ENCODE results near the gene ZFP3.
A peak's percentile ranks its signal among the peaks of the same experiment; 100 is the strongest.
"Not testable (repeated sequence)": the region's sequence is repeated elsewhere in the genome, so short reads cannot be mapped to it uniquely, and the experiment has no call there.

The ZFP3 gene

GRCh38 chr17:5078106-5079028, at the start of gene ZFP3:
TSS of gene ZFP3 (plus strand) at chr17:5078467. CDS start at chr17:5091505, 13,038 bp downstream.
- peak; percentile 87 for DNase-seq

GRCh38 chr17:5030168-5030567, 48.1 kb upstream of the ZFP3 start:
- not testable (repeated sequence) for DNase-seq

GRCh38 chr17:5031365-5032082, 46.7 kb upstream of the ZFP3 start:
- peak; percentile 89 for DNase-seq

DNA sequence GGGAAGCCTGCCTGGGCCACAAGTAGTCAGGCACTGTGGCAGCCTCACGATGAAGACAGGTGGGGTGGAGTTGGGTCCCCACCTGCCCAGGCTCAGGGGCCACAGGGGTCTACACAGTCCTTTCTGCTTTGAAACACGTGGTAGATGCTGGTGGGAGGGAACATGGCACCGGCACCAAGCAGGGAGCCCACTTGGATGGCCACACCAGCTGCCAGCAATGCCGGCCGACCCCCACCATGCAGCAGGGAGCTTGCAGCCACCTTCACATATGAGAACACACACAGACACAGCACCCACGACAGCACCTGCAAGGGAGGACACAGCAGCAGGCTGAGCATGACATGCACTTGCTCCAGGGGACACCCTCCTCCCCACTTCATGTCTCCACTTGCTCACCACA, 45.4 kb upstream of the ZFP3 start:
- DNase-seq: no peak

DNA sequence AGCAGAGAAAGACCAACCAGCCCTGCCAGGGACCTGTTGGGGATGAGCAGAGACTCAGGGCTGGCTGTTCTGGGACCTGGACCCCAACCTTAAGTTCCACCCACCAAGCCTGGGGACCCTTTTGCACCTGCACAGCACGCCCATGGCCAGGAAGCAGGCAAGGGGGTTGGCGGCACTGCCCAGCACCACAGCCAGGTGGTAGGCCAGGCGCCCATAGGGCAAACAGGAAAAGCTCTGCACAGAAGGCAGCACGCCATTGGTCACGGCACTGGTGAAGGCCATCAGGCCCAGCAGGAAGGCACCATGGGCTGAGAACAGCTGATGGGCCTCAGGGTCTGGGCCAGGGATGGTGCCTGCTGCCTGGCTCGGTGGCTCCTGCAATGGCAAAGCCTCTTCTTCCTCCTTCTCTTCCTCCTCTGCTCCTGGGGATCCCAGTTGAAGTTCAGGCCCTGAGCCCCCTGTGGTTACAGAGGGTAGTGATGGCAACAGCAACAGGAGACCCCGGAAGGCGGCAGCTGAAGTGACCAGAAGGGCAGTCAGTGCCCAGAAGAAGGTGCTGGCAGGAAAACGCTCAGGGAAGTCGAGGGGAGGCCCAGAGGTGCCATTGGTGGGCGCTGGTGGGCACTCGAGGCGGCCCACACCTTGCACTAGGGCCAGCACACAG, 44.8 kb upstream of the ZFP3 start:
- DNase-seq: no peak

- DNase-seq: no peak
These were observed 44.2 kb upstream of the ZFP3 start for GRCh38 chr17:5034063-5034462.

GRCh38 chr17:5034651-5035050, 43.6 kb upstream of the ZFP3 start:
- no peak for DNase-seq

- DNase-seq: no peak
These were observed 43.0 kb upstream of the ZFP3 start, which contains the start of gene SLC52A1 for GRCh38 chr17:5035315-5035714. TSS of gene SLC52A1 (minus strand) at chr17:5035426. CDS start at chr17:5034606, 820 bp downstream.

DNA sequence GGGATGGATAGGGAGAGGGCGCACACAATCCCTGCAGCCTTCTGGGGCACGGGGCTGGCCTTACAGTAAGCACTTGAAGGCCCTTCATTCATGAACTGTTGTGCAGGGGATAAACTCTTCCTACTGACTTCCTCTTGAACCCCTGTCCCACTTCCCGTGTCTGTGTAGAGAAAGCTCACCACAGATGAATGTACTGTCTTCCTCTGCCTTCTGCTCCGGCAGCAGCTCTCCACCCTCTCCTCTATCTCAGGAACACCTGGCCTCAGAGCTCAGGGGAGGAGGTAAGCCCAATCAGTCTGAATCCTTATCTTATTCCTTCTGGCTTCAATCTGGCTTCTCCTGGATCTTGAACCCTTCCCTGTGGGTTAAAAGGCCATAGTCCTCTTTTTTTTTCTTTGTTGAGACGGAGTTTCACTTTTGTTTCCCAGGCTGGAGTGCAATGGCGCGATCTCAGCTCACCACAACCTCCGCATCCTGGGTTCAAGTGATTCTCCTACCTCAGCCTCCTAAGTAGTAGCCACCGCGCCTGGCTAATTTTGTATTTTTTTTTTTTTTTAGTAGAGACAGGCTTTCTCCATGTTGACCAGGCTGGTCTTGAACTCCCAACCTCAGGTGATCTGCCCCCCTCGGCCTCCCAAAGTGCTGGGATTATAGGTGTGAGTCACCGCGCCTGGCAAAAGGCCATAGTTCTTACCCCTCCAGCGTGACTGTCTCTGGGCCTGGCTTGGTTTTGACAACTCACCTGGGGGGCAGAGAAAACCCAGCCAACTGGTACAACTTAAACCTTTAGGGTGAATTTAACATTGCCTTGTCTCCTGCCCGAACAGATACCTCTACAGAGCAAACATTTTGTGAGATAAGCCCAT, 35.9 kb upstream of the ZFP3 start:
- DNase-seq: peak; percentile 46

DNA sequence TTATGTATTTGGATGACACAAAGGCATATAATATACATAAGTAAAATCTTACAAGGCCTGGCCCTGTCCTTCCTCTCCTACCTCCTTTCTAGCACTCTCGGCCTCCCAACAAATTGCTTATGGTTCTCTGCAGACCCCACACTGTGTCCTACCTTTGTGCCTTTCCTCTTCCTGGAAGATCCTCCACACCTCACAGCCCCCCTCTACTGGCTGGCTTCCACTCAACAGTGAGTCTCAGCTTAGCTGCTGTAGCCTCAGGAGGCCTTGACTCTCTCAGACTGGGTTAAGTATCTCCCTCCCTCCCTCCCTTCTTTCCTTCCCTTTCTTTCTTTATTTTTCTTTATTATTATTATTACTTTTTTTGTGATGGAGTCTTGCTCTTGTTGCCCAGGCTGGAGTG, 34.7 kb upstream of the ZFP3 start:
- no peak for DNase-seq

DNA sequence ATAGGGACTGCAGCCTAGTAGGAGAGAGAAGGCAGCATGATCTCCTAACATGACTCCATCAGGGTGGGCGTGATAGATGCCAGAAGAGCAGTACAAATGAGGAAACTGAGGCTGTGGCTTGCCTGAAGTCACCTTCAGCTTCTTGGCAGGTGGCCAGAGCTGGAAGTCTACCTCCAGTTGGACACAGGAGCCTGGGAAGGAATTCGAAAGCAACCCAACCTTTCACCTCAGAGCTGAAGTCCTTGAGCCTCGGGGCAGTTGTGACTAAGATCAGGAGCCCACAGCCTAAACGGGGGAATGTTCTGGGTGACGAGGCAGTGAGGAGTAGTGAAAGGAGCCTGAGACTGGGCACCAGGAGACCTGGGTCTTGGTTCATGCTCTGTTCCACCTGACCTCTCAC, 33.6 kb upstream of the ZFP3 start:
- DNase-seq: no peak

GRCh38 chr17:5045496-5045895, 32.8 kb upstream of the ZFP3 start:
- no peak for DNase-seq

DNA sequence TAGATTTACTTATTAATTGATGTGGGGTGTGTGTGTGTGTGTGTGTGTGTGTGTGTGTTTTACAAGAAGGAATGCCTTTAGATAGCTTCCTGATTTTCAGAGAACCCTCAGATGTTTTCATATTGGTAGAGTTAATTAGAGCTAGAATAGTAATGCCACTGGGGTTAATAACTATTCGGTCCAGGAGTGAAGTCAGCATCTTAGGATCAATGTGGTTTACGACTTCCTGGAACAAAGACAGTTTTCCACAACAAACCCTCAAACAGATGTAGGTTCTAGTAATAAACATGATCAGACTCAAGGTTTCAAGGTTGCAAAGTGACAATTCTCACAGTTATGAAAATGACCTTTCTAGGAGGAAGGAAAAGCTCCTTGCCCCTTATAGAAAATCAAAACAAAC, 30.8 kb upstream of the ZFP3 start:
- no peak for DNase-seq

GRCh38 chr17:5049314-5049841, 28.9 kb upstream of the ZFP3 start:
- DNase-seq: peak; percentile 45

DNA sequence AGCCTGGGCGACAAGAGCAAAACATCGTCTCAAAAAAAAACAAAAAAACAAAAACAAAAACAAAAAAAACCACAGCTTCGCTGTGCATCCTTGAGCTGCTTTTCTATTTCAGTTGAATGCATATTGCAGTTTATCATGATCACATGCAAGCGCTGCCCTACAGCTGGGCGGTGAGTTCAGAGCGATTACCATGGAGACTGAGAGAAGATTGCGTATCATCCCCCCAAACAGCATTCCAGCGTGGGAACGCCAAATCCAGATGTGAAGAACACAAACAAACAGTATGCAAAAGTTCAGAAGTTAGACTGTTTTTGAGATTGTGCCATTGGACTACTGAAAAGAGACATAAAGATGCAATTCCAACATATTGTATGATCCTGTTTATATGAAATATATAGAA, 28.0 kb upstream of the ZFP3 start:
- DNase-seq: no peak

DNA sequence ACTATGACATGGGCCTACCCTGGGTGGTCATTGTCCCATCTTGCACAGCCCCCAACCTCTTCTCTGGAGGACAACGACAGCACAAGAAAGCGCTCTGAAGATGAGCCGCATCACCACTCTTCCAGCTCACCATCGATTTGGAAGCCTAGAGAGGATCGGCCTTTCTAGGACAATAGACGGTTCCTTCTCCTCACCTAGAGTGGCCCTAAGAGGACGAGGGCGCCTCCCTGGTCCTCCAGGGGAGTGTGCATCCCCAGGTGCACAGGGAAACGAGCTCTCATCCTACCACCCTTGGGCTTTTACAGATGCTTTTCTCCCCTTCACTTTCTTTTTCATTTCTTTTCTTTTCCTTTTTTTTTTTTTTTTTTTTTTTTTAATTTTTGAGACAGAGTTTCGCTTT, 22.7 kb upstream of the ZFP3 start:
- no peak for DNase-seq

DNA sequence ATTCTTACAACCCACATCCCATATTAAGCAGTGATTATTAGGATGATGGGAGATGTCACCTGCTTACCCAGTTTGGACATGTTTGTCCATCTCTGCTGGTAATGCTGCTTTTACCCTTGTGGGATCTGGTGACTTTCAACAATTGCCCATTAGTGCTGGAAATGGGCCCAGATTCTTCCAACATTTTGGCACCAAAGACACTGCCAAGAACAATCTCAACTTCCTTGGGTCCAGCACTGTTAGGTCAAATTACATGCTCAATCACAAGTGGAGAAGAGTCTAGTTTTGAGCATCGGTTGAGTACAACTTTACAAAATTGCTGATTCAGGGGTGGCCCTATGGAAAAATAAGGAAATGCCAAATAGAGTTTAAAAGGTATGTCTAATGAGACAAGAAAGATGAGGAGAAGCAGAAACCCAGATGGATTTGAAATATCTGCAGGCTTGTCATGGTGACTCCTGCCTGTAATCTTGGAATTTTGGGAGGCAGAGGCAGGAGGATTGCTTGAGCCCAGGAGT, 13.0 kb upstream of the ZFP3 start:
- no peak for DNase-seq

DNA sequence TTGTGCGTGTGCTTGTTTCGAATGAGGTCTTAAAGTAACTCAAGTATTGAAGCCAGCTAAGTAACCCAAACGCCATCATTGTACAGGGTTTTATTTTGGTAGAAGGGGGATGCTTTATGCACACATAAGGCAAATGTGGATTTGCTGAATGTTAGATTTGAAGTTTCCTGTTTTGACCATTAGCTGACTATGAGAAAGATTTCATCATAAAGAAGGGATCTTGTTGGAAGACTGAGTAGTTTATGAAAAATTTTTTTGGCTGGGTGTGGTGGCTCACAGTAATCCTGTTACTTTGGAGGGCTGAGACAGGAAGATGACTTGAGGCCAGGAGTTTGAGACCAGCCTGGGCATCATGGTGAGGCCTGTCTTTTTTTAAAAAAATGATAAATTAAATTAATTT, 10.0 kb upstream of the ZFP3 start:
- DNase-seq: no peak

GRCh38 chr17:5069724-5070123, 8.5 kb upstream of the ZFP3 start:
- DNase-seq: no peak

- not testable (repeated sequence) for DNase-seq
These were observed 2.8 kb upstream of the ZFP3 start for GRCh38 chr17:5075472-5075871.

GRCh38 chr17:5077275-5077674, 992 bp upstream of the ZFP3 start:
- not testable (repeated sequence) for DNase-seq

GRCh38 chr17:5077781-5078105, 524 bp upstream of the ZFP3 start:
- DNase-seq: no peak

All from activated CD4-positive, alpha-beta T cell treated with anti-CD3 and anti-CD28 coated beads for 48 hours (primary cell).